ENCODE data around the gene TSSK6. TPM values are rescaled to one million over a fixed set of nuclear protein-coding genes. Genes with fewer than 3 reads are reported as not detected.
A peak's percentile ranks its signal among the peaks of the same experiment; 100 is the strongest.

Gene TSSK6
- total and polyA plus RNA-seq, 10 donors: 1.7 to 5.6 (median 3.0) TPM

DNA sequence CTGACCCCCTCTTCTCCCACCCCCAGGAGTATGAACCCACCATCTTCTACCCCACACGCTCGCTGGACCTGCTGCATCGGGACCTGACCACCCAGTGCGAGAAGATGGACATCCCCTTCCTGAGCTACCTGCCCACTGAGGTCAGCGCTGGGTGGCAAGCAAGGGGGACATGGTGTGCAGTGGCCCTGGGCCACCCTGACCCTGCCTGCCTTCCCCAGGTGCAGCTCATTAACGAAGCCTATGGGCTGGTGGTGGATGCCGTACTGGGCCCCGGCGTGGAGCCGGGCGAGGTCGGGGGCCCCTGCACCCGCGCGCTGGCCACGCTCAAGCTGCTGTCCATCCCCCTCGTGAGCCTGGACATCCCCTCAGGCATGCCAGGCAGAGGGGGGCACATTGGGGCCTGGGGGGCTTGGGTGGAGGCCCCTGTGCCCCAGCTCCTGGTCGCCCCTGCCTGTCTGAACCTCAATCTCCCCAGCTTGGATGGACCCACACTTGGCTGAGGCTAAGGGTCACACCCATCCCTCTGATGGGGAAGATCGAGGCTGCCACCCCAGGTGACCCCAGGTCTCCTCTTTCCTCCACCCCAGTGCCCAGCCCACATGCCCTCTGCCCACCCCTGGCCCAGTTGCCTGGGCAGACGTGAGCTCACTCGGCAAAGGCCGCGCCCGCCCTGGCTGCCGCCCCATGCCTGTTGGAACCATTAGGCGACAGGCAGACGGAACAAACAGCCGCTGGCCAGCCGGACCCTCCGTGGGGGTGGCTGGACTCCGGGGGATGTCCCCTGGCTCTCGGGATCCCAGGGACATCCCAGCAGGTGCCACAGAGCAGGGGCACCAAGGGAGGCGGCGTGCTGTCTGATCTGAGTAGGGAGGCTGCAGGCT lies 20.2 kb upstream of the TSSK6 start:
- Histone ChIP-seq H3K27me3 (replicated peaks in 1 of 7) (peaks cover 0 to 41% (median 29%) of the 10 kb centered on the region in 7 donors), H3K4me1 (peaks cover 15 to 46% (median 34%) of the 10 kb centered on the region in 6 donors), H3K4me3 (no peak overlapping the region), H3K36me3 (peaks cover 0 to 6% (median 0%) of the 10 kb centered on the region in 6 donors), H3K27ac (no peak overlapping the region), H3K9me3 (peaks cover 0 to 7% (median 0%) of the 10 kb centered on the region in 8 donors)
- intact Hi-C loops (cut with DNase I; ENCODE audit: low total_unique reads): no loop called here
- 88 to 95% (median 93%) methylated on average over 27 to 34 of the region's 34 CpGs for WGBS, 5 donors
- DNase-seq: peak; percentile 74
- TF ChIP-seq, protein P1, sequence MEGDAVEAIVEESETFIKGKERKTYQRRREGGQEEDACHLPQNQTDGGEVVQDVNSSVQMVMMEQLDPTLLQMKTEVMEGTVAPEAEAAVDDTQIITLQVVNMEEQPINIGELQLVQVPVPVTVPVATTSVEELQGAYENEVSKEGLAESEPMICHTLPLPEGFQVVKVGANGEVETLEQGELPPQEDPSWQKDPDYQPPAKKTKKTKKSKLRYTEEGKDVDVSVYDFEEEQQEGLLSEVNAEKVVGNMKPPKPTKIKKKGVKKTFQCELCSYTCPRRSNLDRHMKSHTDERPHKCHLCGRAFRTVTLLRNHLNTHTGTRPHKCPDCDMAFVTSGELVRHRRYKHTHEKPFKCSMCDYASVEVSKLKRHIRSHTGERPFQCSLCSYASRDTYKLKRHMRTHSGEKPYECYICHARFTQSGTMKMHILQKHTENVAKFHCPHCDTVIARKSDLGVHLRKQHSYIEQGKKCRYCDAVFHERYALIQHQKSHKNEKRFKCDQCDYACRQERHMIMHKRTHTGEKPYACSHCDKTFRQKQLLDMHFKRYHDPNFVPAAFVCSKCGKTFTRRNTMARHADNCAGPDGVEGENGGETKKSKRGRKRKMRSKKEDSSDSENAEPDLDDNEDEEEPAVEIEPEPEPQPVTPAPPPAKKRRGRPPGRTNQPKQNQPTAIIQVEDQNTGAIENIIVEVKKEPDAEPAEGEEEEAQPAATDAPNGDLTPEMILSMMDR (IDR thresholded peaks at IDR 0.05 in 8 of 11, conservative IDR thresholded peaks at IDR 0.05 in 3 of 11): no peak
- TF ChIP-seq POLR2A (IDR thresholded peaks at IDR 0.05) (no peak), POLR2AphosphoS5 (IDR thresholded peaks at IDR 0.05) (no peak)

DNA sequence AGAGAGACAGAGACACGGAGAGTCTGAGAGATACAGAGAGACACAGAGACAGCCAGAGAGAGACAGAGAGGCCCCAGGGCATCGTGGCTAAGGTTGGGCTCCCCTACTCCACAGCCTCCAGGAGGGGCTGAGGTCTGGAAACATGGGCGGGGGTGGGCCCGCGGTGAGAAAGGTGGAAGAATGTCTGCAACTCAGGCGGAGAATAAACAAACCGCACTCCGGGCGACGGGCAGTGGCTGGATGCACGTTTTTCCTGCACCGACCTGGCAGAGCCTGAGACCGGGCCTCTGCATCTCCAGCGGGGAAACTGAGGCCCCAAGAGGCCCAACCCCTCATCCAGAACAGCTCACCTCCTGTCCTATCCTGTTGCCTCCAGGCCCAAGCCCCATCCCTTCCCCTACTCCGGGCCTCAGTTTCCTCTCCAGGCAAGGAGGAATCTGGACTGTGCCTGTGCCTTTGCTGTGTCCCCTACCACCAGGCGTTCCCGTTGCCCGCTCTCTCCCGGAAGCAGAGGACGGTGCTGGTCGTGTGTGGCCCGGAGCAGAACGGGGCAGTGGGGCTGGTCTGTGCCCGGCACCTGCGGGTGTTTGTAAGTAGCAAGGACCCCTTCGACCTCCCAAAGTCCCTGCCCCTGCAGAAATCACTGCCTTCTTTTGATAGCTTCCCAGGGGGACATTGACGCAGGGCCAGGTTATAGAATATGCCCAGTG lies 19.4 kb upstream of the TSSK6 start:
- intact Hi-C loops (cut with DNase I; ENCODE audit: low total_unique reads): loop anchor here (5.0 kb wide), 2 partner anchors 108 to 428 kb away; partner anchors contain the start of gene GMIP
- Histone ChIP-seq H3K27me3 (replicated peaks in 1 of 7) (peaks cover 0 to 33% (median 21%) of the 10 kb centered on the region in 7 donors), H3K4me3 (no peak overlapping the region), H3K9me3 (no peaks in the 10 kb centered on the region), H3K4me1 (peaks cover 15 to 45% (median 30%) of the 10 kb centered on the region in 6 donors), H3K27ac (no peak overlapping the region), H3K36me3 (peaks cover 0 to 13% (median 0%) of the 10 kb centered on the region in 6 donors)
- 80 to 89% (median 87%) methylated on average over 27 of the region's 27 CpGs for WGBS, 5 donors
- no peak for DNase-seq
- TF ChIP-seq, protein P1 (IDR thresholded peaks at IDR 0.05 in 8 of 11, conservative IDR thresholded peaks at IDR 0.05 in 3 of 11): no peak
- no peak for TF ChIP-seq POLR2A (IDR thresholded peaks at IDR 0.05)
- TF ChIP-seq POLR2AphosphoS5 (IDR thresholded peaks at IDR 0.05): peak in 1 of 3 donors; percentile 11

DNA sequence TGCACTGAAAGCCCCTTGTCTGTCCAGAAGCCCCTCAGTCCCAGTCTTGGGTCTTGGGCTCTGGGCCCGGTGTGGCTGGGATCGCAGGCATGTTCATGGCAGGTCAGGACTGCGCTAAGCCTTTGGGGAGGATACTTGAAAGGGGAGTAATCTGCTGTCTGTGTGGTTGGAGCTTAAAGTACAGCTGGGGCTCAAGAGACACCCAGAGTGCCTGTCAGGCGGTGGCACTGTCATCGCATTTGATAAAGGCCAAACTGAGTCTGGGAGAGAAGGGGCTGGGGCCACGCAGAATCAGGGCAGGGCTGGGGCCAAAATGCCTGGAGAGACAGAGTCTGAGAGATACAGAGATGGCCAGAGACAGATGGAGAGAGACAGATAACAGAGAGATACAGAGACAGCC lies 18.5 kb upstream of the TSSK6 start:
- H3K36me3 ChIP-seq: peaks cover 0 to 22% (median 2%) of the 10 kb centered on the region in 6 donors
- H3K9me3 ChIP-seq: no peaks in the 10 kb centered on the region
- no peak overlapping the region for H3K27ac ChIP-seq
- peaks cover 14 to 45% (median 30%) of the 10 kb centered on the region in 6 donors for H3K4me1 ChIP-seq
- DNase-seq: no peak
- H3K4me3 ChIP-seq: no peak overlapping the region
- TF ChIP-seq POLR2A (IDR thresholded peaks at IDR 0.05) (no peak), POLR2AphosphoS5 (IDR thresholded peaks at IDR 0.05) (no peak)
- TF ChIP-seq, protein P1 (IDR thresholded peaks at IDR 0.05 in 8 of 11, conservative IDR thresholded peaks at IDR 0.05 in 3 of 11): no peak
- intact Hi-C loops (cut with DNase I; ENCODE audit: low total_unique reads): loop anchor here (5.0 kb wide), 2 partner anchors 108 to 428 kb away; partner anchors contain the start of gene GMIP
- H3K27me3 ChIP-seq (replicated peaks in 1 of 7): peaks cover 0 to 24% (median 18%) of the 10 kb centered on the region in 7 donors
- 82 to 93% (median 91%) methylated on average over 6 of the region's 6 CpGs for WGBS, 5 donors

Data from spleen (tissue), 11 donors.